ENCODE data around the gene PIGW. TPM values are rescaled to one million over a fixed set of nuclear protein-coding genes. Genes with fewer than 3 reads are reported as not detected.
A peak's percentile ranks its signal among the peaks of the same experiment; 100 is the strongest.

PIGW gene, protein sequence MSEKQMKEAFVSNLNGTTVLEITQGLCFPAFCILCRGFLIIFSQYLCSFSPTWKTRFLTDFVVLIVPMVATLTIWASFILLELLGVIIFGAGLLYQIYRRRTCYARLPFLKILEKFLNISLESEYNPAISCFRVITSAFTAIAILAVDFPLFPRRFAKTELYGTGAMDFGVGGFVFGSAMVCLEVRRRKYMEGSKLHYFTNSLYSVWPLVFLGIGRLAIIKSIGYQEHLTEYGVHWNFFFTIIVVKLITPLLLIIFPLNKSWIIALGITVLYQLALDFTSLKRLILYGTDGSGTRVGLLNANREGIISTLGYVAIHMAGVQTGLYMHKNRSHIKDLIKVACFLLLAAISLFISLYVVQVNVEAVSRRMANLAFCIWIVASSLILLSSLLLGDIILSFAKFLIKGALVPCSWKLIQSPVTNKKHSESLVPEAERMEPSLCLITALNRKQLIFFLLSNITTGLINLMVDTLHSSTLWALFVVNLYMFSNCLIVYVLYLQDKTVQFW
- total RNA-seq: 14.3 TPM

DNA sequence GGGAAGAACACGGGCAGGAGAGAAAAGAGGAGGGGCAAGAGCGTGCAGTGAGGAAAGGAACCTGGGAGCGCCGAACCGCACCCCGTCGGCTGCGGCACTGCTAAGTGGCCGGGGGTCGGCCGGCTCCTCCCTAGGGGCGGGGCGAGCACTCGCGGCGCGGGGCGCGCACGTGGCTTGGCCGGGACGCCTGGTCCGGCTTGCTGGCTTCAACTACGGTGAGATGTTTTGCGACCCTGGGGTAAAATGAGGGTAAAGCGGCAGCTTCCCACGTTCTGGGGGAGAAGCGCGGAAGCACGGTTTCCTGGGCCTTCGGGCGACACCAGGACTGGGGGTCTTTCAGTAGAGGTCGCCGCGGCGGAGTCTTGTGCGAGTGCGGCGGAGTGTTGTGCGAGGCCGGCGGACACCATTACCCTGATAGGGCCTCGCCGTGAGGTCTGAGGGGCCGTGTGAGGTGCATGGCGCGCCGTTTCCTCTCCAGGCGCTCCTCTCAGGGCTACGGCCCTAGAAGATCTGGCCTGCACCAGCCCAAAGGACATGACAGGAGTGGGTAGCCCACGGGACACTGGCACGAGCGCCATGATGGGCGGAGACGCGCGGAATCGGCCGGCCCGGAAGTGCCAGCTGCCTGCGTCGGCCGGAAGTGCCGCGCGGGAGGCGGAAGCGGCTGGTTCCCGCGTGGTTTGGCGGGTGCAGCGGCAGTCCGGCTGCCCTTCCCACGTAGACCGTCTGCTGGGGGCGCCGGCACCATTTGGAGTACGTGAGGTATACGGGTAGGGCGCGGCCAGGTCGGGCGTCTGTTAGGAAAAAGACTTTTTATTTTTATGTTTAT, at the start of gene PIGW, which contains the start of gene MYO19:
Gene PIGW, plus strand, starts transcription at position 148 of the 829 bp plus-strand sequence. CDS start 2,115 bp downstream, outside the sequence.
Gene MYO19, minus strand, starts transcription at position 29 of the 829 bp plus-strand sequence. CDS start 2,330 bp downstream, outside the sequence.
- peak; percentile 91 for ATAC-seq

DNA sequence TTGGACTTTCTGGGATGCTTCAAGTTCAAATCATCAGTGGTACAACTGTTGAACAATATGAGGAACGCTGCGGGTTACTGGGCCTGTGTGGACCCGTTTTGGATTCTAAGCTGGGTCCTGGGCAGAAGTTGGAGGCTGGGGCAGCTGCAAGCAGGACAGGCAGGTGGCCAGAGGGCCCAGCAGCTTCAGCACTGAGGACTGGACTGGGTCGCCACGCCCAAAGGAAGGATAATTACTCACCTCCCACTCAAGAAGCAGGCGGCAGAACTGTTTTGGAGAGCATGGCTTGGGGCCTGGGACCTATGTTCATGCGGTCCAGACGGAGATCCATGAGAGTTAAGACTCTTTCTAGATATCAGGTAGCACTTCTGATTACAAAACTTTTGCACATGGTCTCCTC, 49.8 kb upstream of the PIGW start:
- ATAC-seq: no peak

DNA sequence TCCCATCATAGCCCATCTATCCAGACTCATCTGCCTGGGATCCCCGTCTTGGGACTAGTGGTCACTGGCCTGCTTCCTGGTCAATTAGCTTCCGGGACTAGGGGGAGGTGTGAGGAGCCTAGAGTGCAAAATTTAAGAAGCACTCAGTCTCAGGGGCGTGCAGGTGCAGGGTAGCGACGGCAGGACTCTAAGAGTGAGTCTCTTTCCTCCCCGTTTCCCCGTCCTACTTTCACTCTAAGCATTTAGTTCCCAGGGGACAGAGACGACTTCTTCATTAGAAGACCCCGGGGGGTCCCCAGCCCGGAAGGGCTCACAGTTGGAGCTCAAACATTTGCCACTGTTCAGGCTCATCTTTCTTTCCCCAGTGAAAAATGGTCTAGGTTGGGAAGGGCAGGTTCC, 49.0 kb upstream of the PIGW start:
- no peak for ATAC-seq

DNA sequence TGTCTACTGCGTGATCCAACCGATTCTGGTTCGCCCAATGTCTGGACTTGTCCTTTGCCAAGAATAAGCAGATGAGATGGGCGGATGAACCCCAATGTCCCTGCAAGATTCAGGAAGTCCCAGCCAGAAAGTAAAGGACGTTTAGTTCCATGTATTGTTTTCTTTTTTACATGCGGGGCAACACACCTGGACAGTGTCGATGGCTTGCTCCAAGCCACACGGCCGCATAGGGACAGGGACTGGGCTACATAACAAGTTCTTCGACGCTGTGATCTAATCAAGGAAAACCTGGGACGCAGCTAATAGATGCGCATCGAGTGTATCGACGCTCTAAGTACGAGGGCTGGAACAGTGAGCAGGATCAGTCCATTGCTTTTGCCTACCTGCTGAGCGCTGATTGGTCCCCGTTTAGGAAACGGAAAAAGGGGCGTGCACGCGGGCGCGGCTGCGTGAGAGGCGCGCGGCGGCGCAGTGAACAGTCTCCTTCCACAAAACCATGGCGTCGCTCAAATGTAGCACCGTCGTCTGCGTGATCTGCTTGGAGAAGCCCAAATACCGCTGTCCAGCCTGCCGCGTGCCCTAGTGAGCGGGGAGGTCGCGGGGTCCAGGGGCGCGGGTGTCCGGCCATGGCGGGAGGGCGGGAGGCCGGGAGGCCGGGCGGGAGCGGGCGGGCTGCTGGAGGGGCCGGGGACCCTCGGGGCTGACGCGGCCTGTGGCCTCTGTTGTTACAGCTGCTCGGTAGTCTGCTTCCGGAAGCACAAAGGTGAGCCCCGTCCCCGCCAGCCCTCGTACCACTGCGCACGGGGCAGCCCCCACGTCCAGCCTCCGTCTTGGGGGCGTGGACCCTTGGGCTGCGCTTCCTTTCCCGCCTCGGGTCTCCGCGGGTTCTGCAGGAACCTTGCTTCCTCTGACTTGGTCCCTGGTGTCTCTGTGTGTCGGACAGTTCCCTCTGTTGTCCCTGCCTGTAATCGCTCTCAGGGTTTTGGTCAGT, 48.3 kb upstream of the PIGW start, which contains the start of gene ZNHIT3:
Gene ZNHIT3, plus strand, starts transcription at position 478 of the 991 bp plus-strand sequence. Its CDS starts 19 bp downstream, at position 497.
- peak; percentile 94 for ATAC-seq

DNA sequence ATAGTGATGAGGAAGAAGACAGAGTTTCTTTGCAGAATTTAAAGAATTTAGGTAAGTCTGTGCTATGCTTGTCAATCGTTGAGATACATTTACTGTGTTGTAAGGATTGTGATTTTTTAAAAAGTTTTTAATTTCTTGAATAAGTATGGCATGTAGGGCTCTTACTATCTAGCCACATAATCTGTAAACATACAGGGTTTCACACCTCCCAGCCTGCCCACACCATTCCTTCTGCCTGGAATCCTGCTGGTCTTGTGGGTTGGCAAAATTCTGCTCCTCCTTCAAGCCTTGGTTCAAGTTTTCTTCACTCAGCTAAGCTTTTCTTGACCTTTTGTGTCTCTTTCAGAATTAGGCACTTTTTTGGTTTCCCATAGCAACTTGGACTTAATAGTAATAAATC, 40.8 kb upstream of the PIGW start:
- ATAC-seq: no peak

DNA sequence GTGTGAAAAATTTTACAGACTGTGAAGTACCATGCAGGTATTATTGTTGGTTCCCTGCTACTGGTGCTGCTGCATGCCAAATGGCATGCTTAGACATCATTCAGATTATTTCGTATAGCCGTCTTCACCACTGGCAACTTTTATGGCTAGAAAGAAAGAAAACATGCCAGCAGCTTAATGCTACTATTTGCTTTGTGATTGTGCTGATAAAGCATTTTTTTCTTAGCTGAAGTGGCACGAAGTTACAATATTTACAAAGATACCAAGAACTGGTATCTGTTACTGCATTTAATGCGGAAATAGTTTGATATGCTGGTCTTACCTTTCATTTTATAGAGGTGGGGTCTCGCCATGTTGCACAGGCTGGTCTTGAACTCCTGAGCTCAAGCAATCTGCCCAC, 40.1 kb upstream of the PIGW start:
- no peak for ATAC-seq

DNA sequence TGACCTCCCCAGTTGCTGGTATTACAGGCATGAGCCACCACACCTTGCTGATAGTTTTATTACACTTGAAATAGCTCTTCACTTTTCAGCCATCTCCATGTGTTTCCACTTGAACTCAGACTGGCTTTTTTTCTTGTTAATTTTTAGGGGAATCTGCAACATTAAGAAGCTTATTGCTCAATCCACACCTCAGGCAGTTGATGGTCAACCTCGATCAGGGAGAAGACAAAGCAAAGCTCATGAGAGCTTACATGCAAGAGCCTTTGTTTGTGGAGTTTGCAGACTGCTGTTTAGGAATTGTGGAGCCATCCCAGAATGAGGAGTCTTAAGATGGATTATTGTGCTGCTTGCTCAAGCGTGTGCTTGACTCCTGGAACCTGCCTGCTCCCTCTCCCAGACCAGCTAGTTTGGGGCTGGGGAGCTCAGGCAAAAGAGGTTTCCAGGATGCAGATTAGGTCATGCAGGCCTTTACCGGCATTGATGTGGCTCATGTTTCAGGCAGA, 39.7 kb upstream of the PIGW start:
- no peak for ATAC-seq

DNA sequence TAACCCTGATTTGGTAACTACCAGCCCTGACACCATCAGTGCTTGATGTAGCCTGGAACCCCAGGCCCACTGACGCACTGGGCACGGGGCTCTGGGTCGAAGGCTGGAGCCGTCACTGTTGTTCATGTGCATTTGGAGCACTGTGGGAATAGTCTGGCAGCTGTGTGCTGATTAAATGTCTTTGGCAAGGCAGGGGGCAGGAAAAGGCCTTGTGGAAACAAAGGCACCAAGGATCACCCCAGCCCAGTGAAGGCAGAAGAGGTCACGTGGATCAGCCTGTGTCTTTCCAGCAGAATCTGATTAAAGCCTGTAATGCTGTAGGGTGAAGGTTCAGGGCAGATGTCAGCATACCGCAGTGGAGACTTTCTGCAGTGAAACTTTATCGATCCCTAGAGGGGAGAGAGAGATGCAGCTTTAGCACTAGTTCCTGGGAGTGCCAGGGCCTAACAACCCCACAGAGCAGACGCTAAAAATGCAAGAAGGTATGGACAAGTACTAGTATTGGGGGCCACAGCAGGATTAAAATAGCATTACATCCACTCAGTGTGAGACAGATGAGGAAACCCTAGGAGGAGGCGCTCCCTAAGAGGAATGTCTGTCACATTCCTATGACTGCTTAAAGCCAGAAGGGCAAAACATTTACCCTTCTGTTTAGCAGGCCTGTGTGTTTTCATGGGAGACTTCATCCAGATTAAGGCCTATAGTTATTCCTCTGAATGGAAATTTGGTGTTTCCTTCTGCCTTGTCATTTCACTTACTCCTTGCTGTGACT, 38.6 kb upstream of the PIGW start:
- ATAC-seq: no peak

DNA sequence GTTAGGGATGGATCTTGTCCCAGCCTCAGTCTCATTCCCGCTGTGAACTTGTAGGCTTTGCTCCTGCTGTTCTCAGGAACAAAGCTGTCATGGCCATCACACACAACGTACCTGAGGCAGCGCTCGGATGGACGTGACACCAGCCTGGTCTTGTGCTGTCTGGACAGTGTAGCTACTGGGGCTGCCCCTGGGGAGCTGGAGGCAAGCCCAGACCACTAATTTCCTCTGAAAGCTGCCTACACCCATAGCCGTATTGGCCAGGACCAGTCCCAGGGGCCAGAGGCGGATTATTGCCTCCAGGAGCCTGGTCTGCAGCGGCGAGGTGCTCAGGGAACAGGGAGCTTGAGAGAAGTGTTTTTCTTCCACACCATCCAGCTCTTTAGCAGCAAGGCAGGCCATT, 36.6 kb upstream of the PIGW start:
- ATAC-seq: no peak

DNA sequence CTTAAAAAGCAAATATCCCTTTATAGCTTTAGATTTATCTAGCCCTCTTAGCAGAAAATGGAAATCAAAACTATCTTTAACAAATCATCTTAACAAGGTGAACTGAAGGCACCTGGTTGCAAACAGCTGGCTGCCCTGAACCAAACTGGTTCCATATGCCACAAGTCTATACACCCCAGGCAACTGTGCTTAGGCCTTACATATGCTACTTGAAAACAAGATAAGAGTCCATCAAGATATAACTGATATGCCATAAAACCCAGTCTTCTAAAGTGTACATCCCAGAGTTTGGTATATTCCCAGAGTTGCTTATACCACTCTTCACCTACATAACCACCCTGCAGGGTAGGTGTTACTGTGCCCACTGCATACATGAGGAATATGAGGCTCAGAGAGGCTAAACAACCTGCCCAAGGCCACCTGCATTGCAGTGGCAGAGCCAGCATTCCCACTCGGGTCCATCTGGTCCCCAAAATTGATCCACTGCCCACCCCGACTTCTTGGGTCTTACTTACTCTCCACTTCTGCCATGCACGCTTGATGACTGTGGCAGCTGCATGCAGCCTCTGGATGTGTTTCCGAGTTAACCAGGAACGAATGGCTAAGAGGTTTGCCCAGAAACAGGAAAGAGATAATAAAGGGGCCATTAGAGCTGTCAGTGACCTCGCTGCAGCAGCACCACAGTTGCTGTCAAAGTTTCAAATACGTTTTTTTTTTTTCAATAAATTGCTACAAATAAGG, 36.1 kb upstream of the PIGW start:
- no peak for ATAC-seq

DNA sequence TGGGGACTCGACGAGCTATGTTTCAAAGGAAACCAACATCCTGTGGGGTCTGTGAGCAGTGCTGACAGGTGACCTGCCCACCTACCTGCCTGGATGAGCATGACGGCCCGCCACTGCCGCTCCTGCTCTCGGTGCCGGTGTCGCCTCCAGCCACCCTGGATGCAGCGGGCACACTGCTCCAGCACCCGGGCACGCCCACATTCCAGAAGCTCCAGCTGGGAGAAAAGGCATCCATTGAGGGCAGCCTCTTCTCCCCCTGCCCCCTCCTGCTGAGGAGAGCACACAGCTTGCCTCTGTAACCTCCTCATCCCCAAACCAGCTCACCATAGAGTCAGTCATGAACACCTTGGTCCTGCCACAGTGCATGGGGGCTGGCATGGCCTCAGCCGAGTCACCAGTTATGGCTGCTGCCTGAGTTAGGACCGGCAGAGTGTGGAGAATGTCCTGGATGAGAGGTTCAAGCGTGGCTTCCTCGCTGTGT, 34.0 kb upstream of the PIGW start:
- peak; percentile 15 for ATAC-seq

DNA sequence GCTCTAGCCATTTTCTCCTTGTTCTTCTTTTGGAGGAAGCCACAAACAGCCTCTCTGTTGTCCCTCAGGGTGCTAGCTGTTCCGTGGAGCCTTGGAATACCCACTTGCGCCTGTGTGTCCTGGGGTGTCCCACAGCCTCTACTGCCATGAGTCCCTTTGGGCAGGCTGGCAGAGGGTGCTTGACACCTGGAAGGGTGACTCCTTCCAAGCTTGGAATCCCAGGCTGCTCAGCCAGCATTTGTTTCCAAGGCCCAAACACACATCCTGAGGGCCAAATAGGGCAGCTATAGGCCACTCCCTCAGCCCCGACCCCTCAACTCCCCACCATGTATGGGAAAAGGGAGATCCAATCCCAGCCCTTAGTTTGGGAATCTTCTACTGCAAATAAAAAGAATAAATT, 33.4 kb upstream of the PIGW start:
- ATAC-seq: no peak

DNA sequence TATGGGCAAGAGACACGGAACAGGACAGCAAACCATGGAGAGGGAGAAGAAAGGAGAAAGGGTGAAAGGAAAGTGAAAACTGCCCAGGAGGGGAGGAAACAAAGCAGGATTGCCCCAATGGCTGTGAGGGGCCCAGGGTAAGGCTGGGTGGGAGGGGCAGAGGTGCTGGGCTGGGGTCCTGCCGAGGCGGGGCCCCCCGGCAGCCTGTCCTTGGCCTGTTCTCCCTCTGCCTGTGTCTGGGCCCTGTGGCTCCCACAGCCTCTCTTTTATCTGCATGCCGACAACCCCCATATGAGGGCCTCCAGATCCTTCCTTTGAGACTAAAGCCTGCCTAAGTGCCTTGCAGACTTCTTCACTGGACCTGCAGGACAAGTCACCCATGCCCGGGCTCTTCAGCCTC, 32.8 kb upstream of the PIGW start:
- ATAC-seq: no peak

DNA sequence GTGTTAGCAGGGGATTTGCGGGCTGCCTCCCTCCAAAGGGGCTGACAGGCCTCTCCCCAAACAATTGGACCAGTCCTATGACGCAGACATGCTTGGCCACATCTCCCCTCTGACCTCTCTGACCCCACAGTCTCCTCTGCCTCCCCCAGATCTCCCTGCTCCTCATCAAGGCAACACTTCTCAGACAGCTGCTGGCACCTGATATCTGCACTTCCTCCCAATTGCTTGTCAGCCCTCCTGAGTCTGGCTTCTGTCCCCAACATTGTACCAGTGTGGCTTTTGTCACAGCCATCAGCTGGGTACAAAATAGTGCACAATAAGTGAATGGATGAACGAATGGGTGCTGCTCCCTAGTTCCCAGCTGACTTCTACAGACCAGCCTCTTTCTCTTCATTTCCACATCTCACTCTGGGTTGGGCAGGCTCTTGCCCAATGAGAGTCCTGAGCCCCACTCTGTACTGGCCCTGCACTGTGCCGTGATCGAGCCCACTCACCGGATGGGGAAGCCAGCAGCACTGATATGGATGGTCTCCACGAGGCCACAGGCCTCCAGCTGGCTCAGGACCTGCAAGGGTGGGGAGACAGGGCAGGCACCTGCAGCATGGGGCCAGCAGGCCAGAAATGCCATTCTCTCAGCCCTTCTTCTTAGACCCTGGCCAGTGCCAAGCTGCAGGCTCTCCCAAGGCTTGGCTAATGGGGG, 31.2 kb upstream of the PIGW start:
- ATAC-seq: no peak

DNA sequence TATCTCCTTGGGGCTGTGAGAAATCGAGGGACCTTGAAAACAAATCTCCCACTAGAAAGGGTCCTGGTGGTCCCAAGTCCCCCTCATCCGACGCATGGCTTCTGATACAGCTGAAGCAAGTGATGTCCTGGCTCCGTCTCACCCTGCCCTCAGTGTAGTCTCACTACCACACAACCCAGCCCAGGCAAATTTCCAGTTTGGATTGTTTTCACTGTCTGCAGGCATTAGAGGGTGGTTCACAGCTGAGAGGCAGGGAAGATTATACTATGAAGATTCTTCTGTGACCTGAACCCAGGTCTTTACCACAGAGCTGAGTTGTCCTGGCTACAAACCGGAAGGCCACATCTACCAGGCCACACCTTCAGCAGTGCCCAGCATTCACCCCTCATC, 30.6 kb upstream of the PIGW start:
- ATAC-seq: no peak

DNA sequence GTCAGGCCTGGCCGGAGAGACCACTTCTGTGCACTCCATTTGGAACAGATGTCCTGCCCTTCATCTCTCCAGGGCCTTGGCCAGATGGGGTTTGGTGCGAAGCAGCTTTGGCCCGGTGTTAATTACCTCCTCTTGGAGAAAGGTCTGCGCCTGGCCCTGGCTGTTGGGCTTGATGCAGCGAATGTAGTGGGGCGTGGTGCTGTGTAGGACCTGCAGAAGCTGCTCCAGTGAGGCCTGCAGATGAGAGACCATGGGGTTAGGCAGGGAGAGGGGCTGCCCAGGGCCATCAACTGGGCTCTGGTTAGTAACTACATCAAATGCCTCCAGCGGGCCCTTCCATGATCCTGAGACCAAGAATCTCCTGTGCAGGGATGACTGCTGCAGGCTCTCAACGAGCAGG, 29.6 kb upstream of the PIGW start:
- no peak for ATAC-seq

DNA sequence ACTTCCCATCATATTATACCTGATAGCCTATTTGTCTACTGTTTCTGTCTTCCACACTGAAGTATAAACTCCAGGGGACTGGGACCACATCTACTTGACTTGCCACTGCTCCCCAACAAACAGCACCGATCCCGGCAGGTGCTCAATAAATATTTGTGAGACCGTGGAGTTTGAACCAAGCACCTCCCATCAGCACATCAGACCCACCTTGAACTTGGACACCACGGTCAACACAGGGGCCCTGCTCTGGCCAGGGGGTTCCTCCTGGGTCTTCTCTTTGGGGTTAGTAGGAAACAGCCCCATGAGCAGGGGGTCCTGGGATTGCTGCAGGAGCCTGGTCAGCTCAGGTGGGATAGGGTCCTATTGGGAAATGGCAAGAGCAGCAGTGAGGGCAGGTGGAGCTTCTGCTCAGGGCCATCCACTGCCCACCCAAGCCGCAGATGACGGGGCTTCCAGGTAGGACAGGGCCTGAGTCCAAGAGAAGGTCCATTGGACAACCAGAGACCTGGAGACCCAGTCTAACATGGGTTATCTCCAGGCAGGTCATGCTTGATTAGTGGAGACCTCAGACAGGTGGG, 28.4 kb upstream of the PIGW start:
- ATAC-seq: no peak

DNA sequence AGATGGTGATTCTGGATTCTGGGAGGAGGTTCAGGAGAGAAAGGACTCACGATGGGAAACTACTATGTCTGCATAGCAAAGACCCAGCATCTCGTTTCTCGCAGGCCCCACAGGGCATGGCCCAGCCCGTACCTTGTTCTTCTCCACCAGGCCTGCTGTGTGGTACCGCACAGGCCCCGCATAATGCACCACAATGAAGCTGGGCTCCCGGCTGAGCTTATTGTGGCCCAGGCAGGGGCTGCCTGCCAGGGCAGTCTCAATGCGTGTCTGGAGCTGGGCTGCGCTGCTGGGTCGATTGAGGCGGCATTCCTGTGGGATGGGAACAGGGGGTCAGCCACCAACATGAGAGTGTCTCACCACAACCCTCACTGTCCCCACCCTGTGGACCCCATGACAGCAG, 28.0 kb upstream of the PIGW start:
- ATAC-seq: no peak

DNA sequence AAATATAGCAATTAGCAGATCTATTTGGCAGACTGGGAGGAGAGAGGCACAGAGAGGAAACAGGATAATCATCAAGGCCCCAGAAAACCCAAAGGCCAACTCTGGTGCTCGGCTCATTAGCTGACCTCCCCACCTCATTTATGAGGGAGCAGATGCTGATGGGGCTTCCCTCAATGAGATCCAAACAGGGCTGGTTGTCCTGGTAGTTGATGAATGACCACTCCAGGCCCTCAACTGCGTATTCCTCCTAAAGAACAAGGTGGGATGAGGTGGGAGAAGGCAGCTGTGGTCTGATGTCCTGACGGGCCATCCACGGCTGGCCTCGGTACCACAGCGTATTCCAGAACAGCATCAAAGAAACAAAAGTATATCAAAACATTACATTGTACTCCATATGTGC, 27.5 kb upstream of the PIGW start:
- no peak for ATAC-seq
